ENCODE results near the gene RIMKLA. TPM values are rescaled to one million over a fixed set of nuclear protein-coding genes. Genes with fewer than 3 reads are reported as not detected.

The RIMKLA gene
- total RNA-seq, 4 donors from 2014 or later, result 0.27 to 1.7 (median 1.0) TPM

DNA sequence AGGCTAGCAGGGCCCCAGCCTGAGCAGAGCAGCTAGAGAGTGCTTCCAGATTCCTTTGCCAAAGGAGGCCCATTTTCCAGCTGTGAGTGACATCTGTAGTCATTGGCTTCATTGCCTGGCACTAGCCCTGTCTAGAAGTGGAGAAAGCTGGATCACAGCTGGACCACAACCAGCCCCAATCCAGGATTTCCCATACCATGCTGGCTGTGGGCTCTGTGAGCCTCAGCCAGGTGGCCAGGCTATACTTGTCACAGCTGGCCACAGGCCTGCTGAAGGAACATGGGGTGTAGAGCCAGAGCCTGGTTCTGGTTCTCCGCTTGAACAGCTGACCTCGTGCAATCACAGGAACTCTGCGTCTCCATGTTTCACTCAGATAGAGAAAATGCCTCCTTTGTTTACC lies 36.6 kb downstream of the RIMKLA start:
- DNase-seq, result no peak
- peaks cover 0 to 11% (median 0%) of the 10 kb centered on the region in 4 donors for H3K4me1 ChIP-seq
- H3K36me3 ChIP-seq, result no peaks in the 10 kb centered on the region
- no peaks in the 10 kb centered on the region for H3K27me3 ChIP-seq
- H3K27ac ChIP-seq, result no peak overlapping the region
- TF ChIP-seq, protein P1, sequence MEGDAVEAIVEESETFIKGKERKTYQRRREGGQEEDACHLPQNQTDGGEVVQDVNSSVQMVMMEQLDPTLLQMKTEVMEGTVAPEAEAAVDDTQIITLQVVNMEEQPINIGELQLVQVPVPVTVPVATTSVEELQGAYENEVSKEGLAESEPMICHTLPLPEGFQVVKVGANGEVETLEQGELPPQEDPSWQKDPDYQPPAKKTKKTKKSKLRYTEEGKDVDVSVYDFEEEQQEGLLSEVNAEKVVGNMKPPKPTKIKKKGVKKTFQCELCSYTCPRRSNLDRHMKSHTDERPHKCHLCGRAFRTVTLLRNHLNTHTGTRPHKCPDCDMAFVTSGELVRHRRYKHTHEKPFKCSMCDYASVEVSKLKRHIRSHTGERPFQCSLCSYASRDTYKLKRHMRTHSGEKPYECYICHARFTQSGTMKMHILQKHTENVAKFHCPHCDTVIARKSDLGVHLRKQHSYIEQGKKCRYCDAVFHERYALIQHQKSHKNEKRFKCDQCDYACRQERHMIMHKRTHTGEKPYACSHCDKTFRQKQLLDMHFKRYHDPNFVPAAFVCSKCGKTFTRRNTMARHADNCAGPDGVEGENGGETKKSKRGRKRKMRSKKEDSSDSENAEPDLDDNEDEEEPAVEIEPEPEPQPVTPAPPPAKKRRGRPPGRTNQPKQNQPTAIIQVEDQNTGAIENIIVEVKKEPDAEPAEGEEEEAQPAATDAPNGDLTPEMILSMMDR (IDR thresholded peaks at IDR 0.05), result no peak
- H3K4me3 ChIP-seq, result no peak overlapping the region
- no peaks in the 10 kb centered on the region for H3K9me3 ChIP-seq

- Histone ChIP-seq H3K9me3 (no peaks in the 10 kb centered on the region), H3K27me3 (no peaks in the 10 kb centered on the region), H3K36me3 (no peaks in the 10 kb centered on the region), H3K4me1 (peaks cover 0 to 11% (median 0%) of the 10 kb centered on the region in 4 donors), H3K27ac (no peak overlapping the region), H3K4me3 (no peak overlapping the region)
- TF ChIP-seq POLR2A (IDR thresholded peaks at IDR 0.05), result no peak
- TF ChIP-seq, protein P1 (IDR thresholded peaks at IDR 0.05), result no peak
- no peak for DNase-seq
These were observed 37.9 kb downstream of the RIMKLA start for GRCh38 chr1:42418516-42418915.

DNA sequence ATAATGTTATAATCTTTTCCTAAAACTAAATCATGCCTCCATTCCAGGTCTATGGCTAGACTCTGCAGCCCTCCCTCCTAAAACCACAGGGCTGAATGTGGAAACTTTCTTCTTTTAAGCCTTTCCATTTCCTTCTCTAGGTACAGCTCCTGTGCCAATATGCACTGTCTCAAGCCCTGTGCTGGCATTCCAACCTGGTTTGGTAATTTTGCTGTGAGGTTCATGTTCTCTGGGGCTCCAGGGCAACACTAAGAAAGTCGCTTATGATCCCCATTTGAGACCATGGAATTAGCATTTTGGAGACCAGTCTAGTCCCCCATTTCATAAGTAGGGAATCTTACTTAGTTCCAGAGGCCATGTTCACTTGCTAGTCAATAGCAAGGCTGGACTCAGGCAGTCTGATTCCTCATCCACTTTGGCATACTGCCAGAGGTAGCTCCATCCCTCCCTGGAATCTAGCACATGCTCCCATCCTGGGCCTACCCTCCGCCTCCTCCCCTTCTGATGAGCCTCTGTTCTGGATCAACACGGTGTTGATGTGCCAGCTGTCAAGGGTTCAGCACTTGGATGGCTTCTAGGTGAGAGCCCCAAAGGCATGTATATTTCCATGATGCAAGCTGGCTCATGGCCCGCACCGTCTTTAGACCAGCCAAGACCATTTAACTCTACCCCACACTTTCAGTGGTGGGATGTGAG lies 38.7 kb downstream of the RIMKLA start:
- TF ChIP-seq, protein P1 (IDR thresholded peaks at IDR 0.05), result no peak
- no peak for TF ChIP-seq POLR2A (IDR thresholded peaks at IDR 0.05)
- H3K27me3 ChIP-seq, result no peaks in the 10 kb centered on the region
- DNase-seq, result no peak

DNA sequence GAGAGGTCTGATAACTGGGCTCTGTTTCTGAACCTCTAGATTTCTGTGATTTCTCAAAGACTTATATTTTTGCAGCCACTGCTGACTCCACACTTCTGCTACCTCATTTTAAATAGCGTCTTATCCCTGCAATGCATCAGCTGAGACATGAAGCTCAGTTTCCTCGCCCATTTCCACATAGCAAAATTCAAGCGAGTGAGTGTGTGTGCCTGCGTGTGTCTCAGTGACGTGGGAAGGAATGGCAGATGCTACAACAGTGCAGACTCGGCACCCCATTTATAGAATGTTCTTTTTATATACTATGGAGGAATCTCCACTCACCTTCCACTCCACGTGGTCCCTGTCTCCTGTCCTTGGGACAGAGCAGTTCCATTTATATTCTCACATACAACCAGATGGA lies 39.5 kb downstream of the RIMKLA start:
- Histone ChIP-seq H3K9me3 (no peaks in the 10 kb centered on the region), H3K27me3 (no peaks in the 10 kb centered on the region), H3K4me3 (no peak overlapping the region), H3K36me3 (no peaks in the 10 kb centered on the region), H3K27ac (peak overlapping the region in 1 of 4 donors; percentile 63), H3K4me1 (peaks cover 0 to 11% (median 0%) of the 10 kb centered on the region in 4 donors)
- TF ChIP-seq POLR2A (IDR thresholded peaks at IDR 0.05), result no peak
- TF ChIP-seq, protein P1 (IDR thresholded peaks at IDR 0.05), result no peak
- no peak for DNase-seq

More for the DNA sequence above, 38.7 kb downstream of the RIMKLA start:
- peaks cover 0 to 11% (median 0%) of the 10 kb centered on the region in 4 donors for H3K4me1 ChIP-seq
- no peaks in the 10 kb centered on the region for H3K9me3 ChIP-seq
- no peaks in the 10 kb centered on the region for H3K36me3 ChIP-seq
- H3K27ac ChIP-seq, result peak overlapping the region in 1 of 4 donors; percentile 33
- no peak overlapping the region for H3K4me3 ChIP-seq

DNA sequence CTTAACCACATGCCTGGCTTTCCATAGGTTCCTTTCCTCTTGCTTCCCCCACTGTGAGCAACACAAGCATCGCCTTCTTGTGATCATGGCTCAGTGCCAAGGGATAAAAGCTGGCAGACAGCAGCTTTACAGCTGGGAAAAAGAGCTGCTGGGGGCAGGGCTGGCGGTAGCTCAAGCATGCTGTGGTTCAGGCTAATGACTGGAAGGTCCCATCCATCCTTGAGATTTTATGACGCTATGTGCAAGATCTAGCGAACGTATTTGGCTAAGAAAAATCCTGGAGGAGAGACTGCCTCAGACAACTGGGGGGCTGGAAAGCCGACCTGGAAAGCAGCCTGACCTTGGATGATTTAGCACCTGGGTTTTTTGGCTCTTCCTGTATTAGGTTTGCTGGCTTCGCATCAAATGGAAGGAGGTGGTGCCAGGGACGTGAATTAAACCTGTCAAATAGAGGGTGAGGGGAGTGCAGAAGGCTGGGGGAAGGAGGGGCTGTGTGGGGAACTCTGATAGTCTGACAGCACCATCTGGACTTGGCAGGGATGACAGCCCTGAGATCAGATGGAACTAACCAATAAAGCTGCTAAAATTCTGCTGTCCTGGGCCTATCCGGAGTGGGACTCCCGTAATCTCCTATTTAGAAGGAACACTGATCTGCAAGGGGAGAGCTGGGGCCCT lies 40.5 kb downstream of the RIMKLA start:
- Histone ChIP-seq H3K27me3 (no peaks in the 10 kb centered on the region), H3K4me3 (no peak overlapping the region), H3K27ac (peak overlapping the region in 1 of 4 donors; percentile 63), H3K4me1 (peaks cover 0 to 11% (median 0%) of the 10 kb centered on the region in 4 donors), H3K36me3 (no peaks in the 10 kb centered on the region), H3K9me3 (no peaks in the 10 kb centered on the region)
- no peak for TF ChIP-seq POLR2A (IDR thresholded peaks at IDR 0.05)
- TF ChIP-seq, protein P1 (IDR thresholded peaks at IDR 0.05), result no peak
- no peak for DNase-seq

Data from Peyer's patch (tissue), 4 donors.